ENCODE results near the gene PPP2R2C.

GRCh38 chr4:6324461-6324998 is 147.9 kb downstream of the PPP2R2C start:
- TF ChIP-seq CTCF (IDR thresholded peaks at IDR 0.05 in 2 of 3, conservative IDR thresholded peaks at IDR 0.05 in 1 of 3; ENCODE audit: control insufficient read depth in 2 of 3, extremely low read depth in 1 of 3, insufficient read depth in 1 of 3, low read depth in 3 of 3, low read length in 3 of 3) = no peak
- TF ChIP-seq CREB1 (IDR thresholded peaks at IDR 0.05; ENCODE audit: low read depth) = no peak
- no peak for TF ChIP-seq EZH2 (IDR thresholded peaks at IDR 0.05; ENCODE audit: borderline replicate concordance, control insufficient read depth, low read depth, low read length)
- TF ChIP-seq BCLAF1 (IDR thresholded peaks at IDR 0.05) = no peak
- no peak for TF ChIP-seq POLR2A (IDR thresholded peaks at IDR 0.05; ENCODE audit: low read depth, low read length)
- no peak for TF ChIP-seq BRCA1 (IDR thresholded peaks at IDR 0.05; ENCODE audit: low read depth, low read length)
- no peak for TF ChIP-seq TCF7 (IDR thresholded peaks at IDR 0.05; ENCODE audit: borderline replicate concordance)
- TF ChIP-seq RELA (IDR thresholded peaks at IDR 0.05; ENCODE audit: borderline replicate concordance, partially characterized antibody) = no peak
- TF ChIP-seq ZBTB33 (IDR thresholded peaks at IDR 0.05) = no peak
- TF ChIP-seq ATF3 (IDR thresholded peaks at IDR 0.05; ENCODE audit: borderline replicate concordance, extremely low read depth, low read depth, low read length) = no peak
- TF ChIP-seq JUNB (IDR thresholded peaks at IDR 0.05) = no peak
- TF ChIP-seq REST (IDR thresholded peaks at IDR 0.05; ENCODE audit: low read depth, low read length) = no peak
- TF ChIP-seq ATF7 (IDR thresholded peaks at IDR 0.05; ENCODE audit: low read depth) = no peak
- TF ChIP-seq SIX5 (IDR thresholded peaks at IDR 0.05; ENCODE audit: low read depth, low read length, severe bottlenecking) = no peak

Data from GM12878 (cell line).